HG03521 (cell line): Measurements from ENCODE around the gene CMYA5.

Experiments used
- ATAC-seq: cut with Tn5 transposase; IDR thresholded peaks from one replicate; pipeline ENCODE4 v1.9.1; 2021; ENCODE audit warnings: mild to moderate bottlenecking, moderate library complexity; ENCODE audit not compliant: unreplicated experiment

Gene CMYA5

GRCh38 chr5:79793304-79793703 lies 103.7 kb downstream of the CMYA5 start:
- no peak for ATAC-seq

GRCh38 chr5:79793722-79794121 lies 104.1 kb downstream of the CMYA5 start:
- no peak for ATAC-seq

GRCh38 chr5:79794347-79794746 lies 104.7 kb downstream of the CMYA5 start:
- no peak for ATAC-seq

DNA sequence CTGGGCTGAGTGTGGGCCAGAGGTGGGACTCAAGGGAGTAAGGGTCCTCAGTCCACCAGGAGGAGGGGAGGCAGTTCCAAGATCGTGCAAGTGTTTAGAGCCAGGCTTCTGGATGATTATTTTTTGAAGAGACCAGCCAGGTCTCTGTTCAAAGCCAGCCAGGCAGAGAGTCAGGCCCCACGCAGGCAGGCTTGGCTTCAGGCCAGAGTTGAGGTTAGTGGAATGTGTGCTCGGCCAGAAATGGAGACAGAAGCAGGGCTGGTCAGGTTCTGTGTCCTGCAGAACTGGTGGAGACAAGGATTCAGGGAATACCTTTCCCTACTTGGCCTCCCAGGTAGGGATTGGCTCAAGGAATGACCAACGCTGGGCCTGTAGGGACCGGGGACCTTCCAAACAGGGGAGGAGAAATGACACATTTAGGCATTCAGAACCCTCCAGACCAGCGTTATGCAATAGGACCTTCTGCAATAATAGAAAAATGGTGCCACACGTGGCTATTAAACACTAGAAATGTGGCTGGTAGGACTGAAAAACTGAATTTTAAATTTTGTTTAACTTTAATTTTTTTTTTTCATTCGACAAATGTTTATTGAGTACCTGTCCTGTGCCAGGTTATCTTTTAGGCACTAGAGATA lies 106.2 kb downstream of the CMYA5 start:
- no peak for ATAC-seq

- no peak for ATAC-seq
These were observed 109.4 kb downstream of the CMYA5 start for GRCh38 chr5:79798893-79799590.

GRCh38 chr5:79800979-79801827 lies 111.6 kb downstream of the CMYA5 start:
- ATAC-seq = no peak

- no peak for ATAC-seq
These were observed 112.8 kb downstream of the CMYA5 start for GRCh38 chr5:79802406-79802805.

GRCh38 chr5:79803007-79803406 lies 113.4 kb downstream of the CMYA5 start:
- no peak for ATAC-seq

DNA sequence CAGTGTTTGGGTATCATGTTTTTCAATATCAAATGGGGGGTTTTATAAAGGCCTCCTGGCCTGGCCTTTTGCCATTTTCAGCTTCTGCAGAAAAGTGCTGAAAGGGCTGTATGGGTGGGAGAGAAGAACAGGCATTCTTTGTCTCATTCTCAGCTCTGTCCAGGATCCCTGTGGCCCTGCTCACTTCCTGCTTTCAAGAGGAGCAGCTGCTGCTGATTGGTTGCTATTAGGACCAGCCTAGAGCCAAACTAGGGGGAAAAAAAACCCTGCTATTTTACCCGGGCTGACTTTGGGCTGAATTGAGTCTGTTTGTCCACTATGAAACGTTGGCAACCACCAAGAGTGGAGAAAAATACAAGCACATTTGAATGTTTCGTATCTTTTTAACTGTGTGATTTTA lies 117.1 kb downstream of the CMYA5 start:
- ATAC-seq = no peak

- ATAC-seq = no peak
These were observed 120.1 kb downstream of the CMYA5 start for GRCh38 chr5:79809743-79810142.

- ATAC-seq = no peak
These were observed 121.4 kb downstream of the CMYA5 start for GRCh38 chr5:79811081-79811480.

DNA sequence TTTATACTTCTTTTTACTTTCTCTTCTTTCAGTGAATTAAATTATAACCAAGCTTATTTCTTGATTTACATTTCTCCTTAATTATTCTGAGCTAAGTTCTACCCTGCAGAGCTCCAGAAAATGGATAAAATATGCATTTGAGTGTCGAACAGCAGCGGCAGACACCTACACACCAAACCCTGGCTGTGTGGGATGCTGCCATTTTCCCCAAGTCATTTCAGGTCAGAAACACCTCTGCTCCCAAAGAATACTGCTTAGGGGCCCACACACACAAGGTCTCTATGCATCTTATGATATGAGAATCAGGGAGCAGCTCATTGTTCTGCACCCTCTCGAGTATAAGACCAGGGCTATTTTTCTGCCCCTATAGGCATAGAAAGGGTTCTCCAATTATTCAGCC lies 122.3 kb downstream of the CMYA5 start:
- no peak for ATAC-seq

GRCh38 chr5:79814699-79815098 lies 125.1 kb downstream of the CMYA5 start:
- ATAC-seq = no peak

DNA sequence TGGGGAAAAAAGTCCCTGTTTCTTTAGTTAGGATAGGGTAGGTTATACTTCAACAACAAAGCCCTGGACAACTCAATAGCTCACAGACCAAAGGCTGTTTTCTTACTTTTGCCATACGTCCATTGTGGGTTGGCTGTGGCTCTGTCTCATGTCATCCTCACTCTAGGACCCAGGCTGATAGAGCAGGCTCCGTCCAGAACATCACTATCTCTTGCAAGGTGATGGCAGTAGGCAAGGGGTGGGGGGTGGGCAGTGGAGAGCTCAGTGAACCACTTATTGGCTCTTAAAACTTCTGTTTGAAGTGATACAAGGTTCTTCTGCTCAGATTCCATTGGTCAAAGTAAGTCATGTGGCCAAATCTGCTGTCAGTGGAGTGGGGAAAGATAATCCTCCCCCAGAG lies 126.4 kb downstream of the CMYA5 start:
- no peak for ATAC-seq

- no peak for ATAC-seq
These were observed 131.0 kb downstream of the CMYA5 start for GRCh38 chr5:79820648-79821047.

DNA sequence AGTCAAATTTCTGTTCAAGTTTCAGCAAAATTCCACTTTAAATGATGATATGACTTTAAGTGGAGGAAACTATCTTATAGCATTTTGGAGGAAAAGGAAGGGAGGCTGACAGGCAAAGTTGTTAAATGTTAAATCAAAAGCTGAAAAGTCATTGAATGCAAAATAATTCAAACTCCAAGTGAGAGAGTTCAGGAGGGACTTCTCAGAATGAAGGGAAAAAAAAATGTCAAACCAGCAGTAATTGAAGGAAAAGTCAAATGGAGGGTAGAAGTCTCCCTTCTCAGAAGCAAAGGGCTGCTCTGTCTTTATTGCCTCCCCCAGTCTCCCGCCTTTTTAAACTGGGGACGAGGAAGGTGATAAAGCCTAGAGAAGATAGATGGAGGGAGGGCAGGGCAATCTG lies 134.8 kb downstream of the CMYA5 start:
- no peak for ATAC-seq

DNA sequence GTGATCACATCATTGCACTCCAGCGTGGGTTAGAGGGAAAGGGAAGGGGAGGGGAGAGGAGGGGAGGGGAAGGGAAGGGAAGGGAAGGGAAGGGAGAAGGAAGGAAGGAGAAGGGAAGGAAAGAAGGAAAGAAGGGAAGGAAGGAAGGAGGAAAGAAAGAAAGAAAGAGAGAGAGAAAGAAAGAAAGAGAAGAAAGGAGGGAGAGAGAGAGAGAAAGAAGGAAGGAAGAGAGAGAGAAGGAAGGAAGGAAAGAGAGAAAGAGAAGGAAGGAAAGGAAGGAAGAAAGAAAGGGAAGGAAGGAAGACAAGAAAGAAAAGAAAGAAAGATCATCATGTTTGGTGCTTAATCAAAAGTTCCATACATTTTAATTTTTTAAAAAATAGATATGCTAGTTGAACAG lies 136.2 kb downstream of the CMYA5 start:
- no peak for ATAC-seq

DNA sequence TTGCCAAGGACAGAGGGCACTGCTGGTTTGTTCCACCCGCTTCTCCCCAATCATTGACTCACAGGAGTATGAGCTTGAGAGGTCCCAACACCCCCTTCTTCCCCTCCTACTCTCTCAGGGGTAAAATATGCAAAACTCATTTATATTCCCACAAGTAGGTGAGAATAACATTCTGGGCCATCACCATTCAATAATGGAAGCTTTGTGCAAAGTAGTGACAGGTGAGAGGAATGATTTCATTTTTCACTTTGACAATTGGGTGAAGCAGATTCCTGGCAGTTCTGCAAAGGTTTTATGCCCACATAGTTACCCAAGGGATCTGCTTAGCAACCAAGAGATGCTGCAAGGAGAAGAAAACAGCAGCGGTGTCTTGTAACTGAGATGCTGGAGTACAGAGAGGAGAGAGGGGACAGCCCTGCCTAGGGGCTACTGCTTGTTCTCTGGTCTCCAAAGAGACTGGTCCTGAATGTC lies 137.6 kb downstream of the CMYA5 start:
- ATAC-seq = no peak

DNA sequence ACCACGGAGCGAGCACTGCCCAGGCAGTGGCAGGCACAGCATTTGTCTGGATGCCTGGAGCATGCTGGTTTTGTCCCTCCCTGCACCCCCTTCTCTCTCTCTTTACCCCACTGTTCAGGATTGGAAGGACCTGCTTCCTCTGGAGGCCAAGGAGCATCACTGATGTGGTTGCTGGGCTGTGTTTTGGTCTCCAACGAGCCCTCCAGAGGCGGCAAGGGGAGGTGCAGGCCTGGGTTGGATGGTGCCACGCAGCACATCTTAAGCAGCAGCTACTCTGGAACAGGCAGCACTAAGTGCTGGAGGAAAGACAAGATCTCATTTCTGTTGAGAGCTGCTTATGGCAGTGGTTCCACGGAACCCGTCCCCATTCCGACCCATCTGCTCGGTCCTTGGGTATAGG lies 139.6 kb downstream of the CMYA5 start:
- no peak for ATAC-seq

- no peak for ATAC-seq
These were observed 142.0 kb downstream of the CMYA5 start for GRCh38 chr5:79831381-79832309.

GRCh38 chr5:79832911-79833310 lies 143.3 kb downstream of the CMYA5 start:
- no peak for ATAC-seq
